ENCODE results near the gene GRM2.
"Not testable (repeated sequence)": the region's sequence is repeated elsewhere in the genome, so short reads cannot be mapped to it uniquely, and the experiment has no call there.

The GRM2 gene

DNA sequence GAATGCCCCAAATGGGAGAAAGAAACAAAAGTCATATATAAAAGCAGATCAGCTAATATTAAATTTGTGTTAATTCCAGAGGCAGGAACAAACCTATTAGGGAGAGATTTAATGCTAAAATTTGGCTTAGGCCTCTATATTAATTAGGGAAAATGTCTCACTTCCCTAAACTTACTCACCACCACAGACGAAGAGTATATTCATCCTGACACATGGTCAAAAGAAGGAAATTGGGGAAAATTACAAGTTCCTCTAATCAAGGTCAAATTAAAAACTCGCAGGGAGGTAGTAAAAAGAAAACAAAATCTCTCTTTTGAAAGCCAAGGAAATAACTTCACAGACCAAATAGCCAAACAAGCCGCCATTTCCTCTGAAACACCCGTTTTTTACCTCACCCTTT, 32.2 kb downstream of the GRM2 start:
- Histone ChIP-seq H4K20me1 (ENCODE audit: insufficient read depth, low read length) (no peaks in the 10 kb centered on the region), H3K4me3 (ENCODE audit: low read length) (no peak overlapping the region), H3K4me1 (ENCODE audit: low read length) (no peaks in the 10 kb centered on the region), H3K9me2 (replicated peaks; ENCODE audit: insufficient read depth, low read length) (no peaks in the 10 kb centered on the region), H3K27me3 (replicated peaks; ENCODE audit: insufficient read depth, low read length) (no peaks in the 10 kb centered on the region), H3K4me2 (ENCODE audit: low read depth, low read length) (no peak overlapping the region), H3K9ac (ENCODE audit: low read length) (no peak overlapping the region), H3F3A (ENCODE audit: insufficient read depth, low read length) (no peaks in the 10 kb centered on the region), H2AFZ (ENCODE audit: low read length) (no peak overlapping the region), H3K36me3 (replicated peaks; ENCODE audit: insufficient read depth, low read length) (no peaks in the 10 kb centered on the region), H3K9me3 (replicated peaks; ENCODE audit: insufficient read depth, low read length) (no peaks in the 10 kb centered on the region), H3K27ac (ENCODE audit: low read length) (no peak overlapping the region), H3K79me2 (ENCODE audit: low read length) (no peaks in the 10 kb centered on the region)
- DNase-seq: no peak
- TF ChIP-seq EZH2phosphoT487 (IDR thresholded peaks at IDR 0.05; ENCODE audit: low read length): no peak
- TF ChIP-seq, protein P1, sequence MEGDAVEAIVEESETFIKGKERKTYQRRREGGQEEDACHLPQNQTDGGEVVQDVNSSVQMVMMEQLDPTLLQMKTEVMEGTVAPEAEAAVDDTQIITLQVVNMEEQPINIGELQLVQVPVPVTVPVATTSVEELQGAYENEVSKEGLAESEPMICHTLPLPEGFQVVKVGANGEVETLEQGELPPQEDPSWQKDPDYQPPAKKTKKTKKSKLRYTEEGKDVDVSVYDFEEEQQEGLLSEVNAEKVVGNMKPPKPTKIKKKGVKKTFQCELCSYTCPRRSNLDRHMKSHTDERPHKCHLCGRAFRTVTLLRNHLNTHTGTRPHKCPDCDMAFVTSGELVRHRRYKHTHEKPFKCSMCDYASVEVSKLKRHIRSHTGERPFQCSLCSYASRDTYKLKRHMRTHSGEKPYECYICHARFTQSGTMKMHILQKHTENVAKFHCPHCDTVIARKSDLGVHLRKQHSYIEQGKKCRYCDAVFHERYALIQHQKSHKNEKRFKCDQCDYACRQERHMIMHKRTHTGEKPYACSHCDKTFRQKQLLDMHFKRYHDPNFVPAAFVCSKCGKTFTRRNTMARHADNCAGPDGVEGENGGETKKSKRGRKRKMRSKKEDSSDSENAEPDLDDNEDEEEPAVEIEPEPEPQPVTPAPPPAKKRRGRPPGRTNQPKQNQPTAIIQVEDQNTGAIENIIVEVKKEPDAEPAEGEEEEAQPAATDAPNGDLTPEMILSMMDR (IDR thresholded peaks at IDR 0.05; ENCODE audit: low read length): no peak
- no peak for TF ChIP-seq EZH2 (optimal IDR thresholded peaks at IDR 0.05; ENCODE audit: low read depth, low read length)

DNA sequence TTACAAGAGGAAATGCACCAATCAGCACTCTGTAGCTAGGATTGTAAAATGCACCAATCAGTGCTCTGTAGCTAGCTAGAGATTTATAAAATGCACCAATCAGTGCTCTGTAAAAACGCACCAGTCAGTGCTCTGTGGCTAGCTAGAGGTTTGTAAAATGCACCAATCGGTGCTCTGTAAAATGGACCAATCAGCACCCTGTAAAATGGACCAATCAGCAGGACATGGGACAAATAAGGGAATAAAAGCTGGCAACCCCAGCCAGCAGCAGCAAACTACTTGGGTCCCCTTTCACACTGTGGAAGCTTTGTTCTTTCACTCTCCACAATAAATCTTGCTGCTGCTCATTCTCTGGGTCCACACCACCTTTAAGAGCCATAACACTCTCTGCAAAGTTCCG, 35.5 kb downstream of the GRM2 start:
- H3F3A ChIP-seq (ENCODE audit: insufficient read depth, low read length); H3K4me3 ChIP-seq (ENCODE audit: low read length); H3K9me3 ChIP-seq (replicated peaks; ENCODE audit: insufficient read depth, low read length); DNase-seq; H3K4me2 ChIP-seq (ENCODE audit: low read depth, low read length); H3K4me1 ChIP-seq (ENCODE audit: low read length); H3K27me3 ChIP-seq (replicated peaks; ENCODE audit: insufficient read depth, low read length); H2AFZ ChIP-seq (ENCODE audit: low read length); H3K79me2 ChIP-seq (ENCODE audit: low read length); H4K20me1 ChIP-seq (ENCODE audit: insufficient read depth, low read length); H3K36me3 ChIP-seq (replicated peaks; ENCODE audit: insufficient read depth, low read length); H3K9me2 ChIP-seq (replicated peaks; ENCODE audit: insufficient read depth, low read length); H3K27ac ChIP-seq (ENCODE audit: low read length); H3K9ac ChIP-seq (ENCODE audit: low read length): not testable (repeated sequence)

- H3K4me2 ChIP-seq (ENCODE audit: low read depth, low read length); H3K4me3 ChIP-seq (ENCODE audit: low read length); H3K9ac ChIP-seq (ENCODE audit: low read length); H3K36me3 ChIP-seq (replicated peaks; ENCODE audit: insufficient read depth, low read length); DNase-seq; H3K9me2 ChIP-seq (replicated peaks; ENCODE audit: insufficient read depth, low read length); H3F3A ChIP-seq (ENCODE audit: insufficient read depth, low read length); H3K27me3 ChIP-seq (replicated peaks; ENCODE audit: insufficient read depth, low read length); H3K79me2 ChIP-seq (ENCODE audit: low read length); H3K4me1 ChIP-seq (ENCODE audit: low read length); H3K9me3 ChIP-seq (replicated peaks; ENCODE audit: insufficient read depth, low read length); H3K27ac ChIP-seq (ENCODE audit: low read length); H4K20me1 ChIP-seq (ENCODE audit: insufficient read depth, low read length); H2AFZ ChIP-seq (ENCODE audit: low read length): not testable (repeated sequence)
Measured at GRCh38 chr3:51742978-51743377, 36.1 kb downstream of the GRM2 start.

DNA sequence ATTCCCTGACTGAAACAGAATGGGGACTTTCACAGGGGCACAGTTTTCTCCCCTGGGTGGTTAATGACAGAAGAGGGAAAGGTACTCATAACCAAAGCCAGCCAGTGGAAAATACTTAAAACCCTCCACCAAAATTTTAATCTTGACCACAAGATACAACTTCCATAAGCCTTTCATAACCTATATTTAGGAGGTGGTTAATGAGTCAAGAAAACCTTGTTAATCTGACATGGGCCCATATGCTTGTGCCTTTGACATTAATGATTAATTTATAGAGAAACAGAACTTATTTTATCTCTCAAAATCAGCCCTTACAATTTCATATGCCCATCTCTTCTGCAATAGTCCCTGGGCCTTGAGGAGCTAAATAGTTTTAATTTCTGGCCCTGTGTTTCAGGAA, 41.0 kb downstream of the GRM2 start:
- Histone ChIP-seq H3K4me3 (ENCODE audit: low read length) (no peak overlapping the region), H3K4me2 (ENCODE audit: low read depth, low read length) (no peak overlapping the region), H2AFZ (ENCODE audit: low read length) (no peak overlapping the region), H3K9me2 (replicated peaks; ENCODE audit: insufficient read depth, low read length) (no peaks in the 10 kb centered on the region), H3K27me3 (replicated peaks; ENCODE audit: insufficient read depth, low read length) (no peaks in the 10 kb centered on the region), H3K27ac (ENCODE audit: low read length) (no peak overlapping the region), H3F3A (ENCODE audit: insufficient read depth, low read length) (no peaks in the 10 kb centered on the region), H3K9ac (ENCODE audit: low read length) (no peak overlapping the region), H3K4me1 (ENCODE audit: low read length) (peaks cover 15% of the 10 kb centered on the region), H4K20me1 (ENCODE audit: insufficient read depth, low read length) (no peaks in the 10 kb centered on the region), H3K79me2 (ENCODE audit: low read length) (no peaks in the 10 kb centered on the region), H3K36me3 (replicated peaks; ENCODE audit: insufficient read depth, low read length) (no peaks in the 10 kb centered on the region), H3K9me3 (replicated peaks; ENCODE audit: insufficient read depth, low read length) (no peaks in the 10 kb centered on the region)
- TF ChIP-seq, protein P1 (IDR thresholded peaks at IDR 0.05; ENCODE audit: low read length): no peak
- TF ChIP-seq EZH2 (optimal IDR thresholded peaks at IDR 0.05; ENCODE audit: low read depth, low read length) (no peak), EZH2phosphoT487 (IDR thresholded peaks at IDR 0.05; ENCODE audit: low read length) (no peak)
- no peak for DNase-seq

Measured in MM.1S (cell line).